Measurements from ENCODE around the gene FAM20A. TPM values are rescaled to one million over a fixed set of nuclear protein-coding genes. Genes with fewer than 3 reads are reported as not detected.

Gene FAM20A
- total and polyA plus RNA-seq, 9 of the 15 experiments (the other 6 are each of a cell fraction or from before 2014, with no cell fraction given), result 0.07 TPM; not detected in 8

- no peak for TF ChIP-seq ZNF174 (CRISPR knock-in tag; IDR thresholded peaks at IDR 0.05)
- TF ChIP-seq DNMT1 (IDR thresholded peaks at IDR 0.05), result no peak
- no peak for TF ChIP-seq MAFK (IDR thresholded peaks at IDR 0.05; ENCODE audit: low read length)
- no peak for TF ChIP-seq FOXO4 (CRISPR knock-in tag; IDR thresholded peaks at IDR 0.05)
- TF ChIP-seq ZBTB43 (CRISPR knock-in tag; IDR thresholded peaks at IDR 0.05), result no peak
- TF ChIP-seq CHD2 (IDR thresholded peaks at IDR 0.05; ENCODE audit: low read depth, low read length), result no peak; the same call in 1 of the 2 replicates
- no peak for TF ChIP-seq ZC3H4 (CRISPR knock-in tag; IDR thresholded peaks at IDR 0.05; ENCODE audit: borderline replicate concordance)
- TF ChIP-seq ZNF23 (CRISPR knock-in tag; IDR thresholded peaks at IDR 0.05), result no peak
- no peak for TF ChIP-seq ZBTB33 (CRISPR knock-in tag; IDR thresholded peaks at IDR 0.05)
- no peak for TF ChIP-seq HDAC2 (IDR thresholded peaks at IDR 0.05)
- TF ChIP-seq HDAC3 (IDR thresholded peaks at IDR 0.05; ENCODE audit: borderline replicate concordance, partially characterized antibody), result no peak
- no peak for TF ChIP-seq HOXB6 (CRISPR knock-in tag; IDR thresholded peaks at IDR 0.05; ENCODE audit: borderline replicate concordance)
- TF ChIP-seq HNRNPK (IDR thresholded peaks at IDR 0.05; ENCODE audit: low read depth, low read length, poor library complexity, severe bottlenecking), result no peak
- TF ChIP-seq HCFC1 (IDR thresholded peaks at IDR 0.05; ENCODE audit: low read depth, low read length), result no peak; the same call in 1 of the 2 replicates
- TF ChIP-seq CREB1 (IDR thresholded peaks at IDR 0.05), result peak; percentile 76
- TF ChIP-seq CREB1 (CRISPR knock-in tag; IDR thresholded peaks at IDR 0.05), result peak; percentile 65
- no peak for TF ChIP-seq ZBTB17 (CRISPR knock-in tag; IDR thresholded peaks at IDR 0.05)
- no peak for TF ChIP-seq SMAD3 (CRISPR knock-in tag; conservative IDR thresholded peaks at IDR 0.05)
- peak; percentile 73; the same call in 1 of the 2 replicates for TF ChIP-seq ELF1 (tag; IDR thresholded peaks at IDR 0.05)
- TF ChIP-seq HEY1 (CRISPR knock-in tag; IDR thresholded peaks at IDR 0.05; ENCODE audit: borderline replicate concordance), result no peak
- no peak for TF ChIP-seq GATAD2A (IDR thresholded peaks at IDR 0.05)
- no peak for TF ChIP-seq ZNF121 (CRISPR knock-in tag; conservative IDR thresholded peaks at IDR 0.05)
- no peak for TF ChIP-seq ELF2 (CRISPR knock-in tag; IDR thresholded peaks at IDR 0.05)
- no peak for TF ChIP-seq TCF7 (IDR thresholded peaks at IDR 0.05; ENCODE audit: borderline replicate concordance)
- TF ChIP-seq ZKSCAN1 (IDR thresholded peaks at IDR 0.05; ENCODE audit: low read depth, low read length), result no peak
- TF ChIP-seq PHB (CRISPR knock-in tag; IDR thresholded peaks at IDR 0.05), result no peak
- no peak for TF ChIP-seq TAF7 (tag; IDR thresholded peaks at IDR 0.05)
Measured at GRCh38 chr17:68512247-68512959, 88.8 kb downstream of the FAM20A start, which contains the start of gene PRKAR1A (continued).

Measured in K562 (cell line).